SK-N-SH (cell line): ENCODE results near the gene ASTN2. TPM values are rescaled to one million over a fixed set of nuclear protein-coding genes. Genes with fewer than 3 reads are reported as not detected.
A peak's percentile ranks its signal among the peaks of the same experiment; 100 is the strongest.

Experiments used
- CTCF ChIA-PET: fragments of 300-600, 350-600 bp; formaldehyde crosslinking; extraction: SDS; loops from one replicate; lab custom pipeline; 2021; lab: Yijun Ruan, JAX
- POLR2A ChIA-PET: fragments of 350-600 bp; sonication (Branson Sonifier 250); formaldehyde crosslinking; extraction: SDS; loops from one replicate; lab custom pipeline; 2020; ENCODE audit warnings: antibody characterized with exemption, inconsistent platforms; lab: Yijun Ruan, JAX
- DNase-seq: peaks from one replicate; pipeline ENCODE4 v3.0.0; 2012
- H2AFZ ChIP-seq: fragments of 200-600 bp; sonication (generic); 2 replicates; pipeline ENCODE4 v1.8.1; 2016; ENCODE audit warnings: antibody characterized with exemption, mild to moderate bottlenecking, low read depth
- H3F3A ChIP-seq: fragments of 200-600 bp; sonication (generic); replicated peaks from 2 replicates; pipeline ENCODE3; 2016; ENCODE audit warnings: antibody characterized with exemption, mild to moderate bottlenecking; ENCODE audit not compliant: insufficient read depth
- H3K27ac ChIP-seq, 2 experiments: fragments of 200-500 bp in 1 of 2; fragments of 200-600 bp in 1 of 2; sonication (Bioruptor generic) in 1 of 2; sonication (generic), shearing (Covaris generic) in 1 of 2; 2 replicates each; pipeline versions ENCODE4 v1.5.1 to v1.6.1; 2014 to 2016; ENCODE audit warnings: low read depth in 2 of 2, inconsistent platforms in 1 of 2, low read length in 1 of 2, mild to moderate bottlenecking in 1 of 2, mixed read lengths in 1 of 2
- H3K27me3 ChIP-seq: fragments of 200-600 bp; sonication (generic), shearing (Covaris generic); 2 replicates; pipeline ENCODE4 v1.6.1; 2016; ENCODE audit warnings: mixed run types; ENCODE audit not compliant: insufficient read depth
- H3K36me3 ChIP-seq, 2 experiments: fragments of 200-500 bp in 1 of 2; fragments of 200-600 bp in 1 of 2; sonication (Bioruptor generic) in 1 of 2; sonication (generic) in 1 of 2; replicated peaks in 1 of 2; 2 replicates each; pipeline versions ENCODE3 to v1.5.1; 2014 to 2016; ENCODE audit warnings: low read length in 1 of 2, mild to moderate bottlenecking in 1 of 2; ENCODE audit not compliant: insufficient read depth in 2 of 2, control insufficient read depth in 1 of 2
- H3K4me1 ChIP-seq, 2 experiments: fragments of 200-500 bp in 1 of 2; fragments of 200-600 bp in 1 of 2; sonication (Bioruptor generic) in 1 of 2; sonication (generic), shearing (Covaris generic) in 1 of 2; 2 replicates each; pipeline versions ENCODE4 v1.5.1 to v1.6.1; 2014 to 2016; ENCODE audit warnings: low read depth in 1 of 2, low read length in 1 of 2, mixed run types in 1 of 2; ENCODE audit not compliant: insufficient read depth in 2 of 2, control insufficient read depth in 1 of 2
- H3K4me2 ChIP-seq: fragments of 200-600 bp; sonication (generic), shearing (Covaris generic); 2 replicates; pipeline ENCODE4 v1.6.1; 2017; ENCODE audit warnings: mixed run types
- H3K4me3 ChIP-seq, 2 experiments: fragments of 200-500 bp in 1 of 2; fragments of 200-600 bp in 1 of 2; sonication (Bioruptor generic) in 1 of 2; sonication (generic), shearing (Covaris generic) in 1 of 2; 2 replicates each; pipeline versions ENCODE4 v1.5.1 to v1.8.1; 2014 to 2016; ENCODE audit warnings: low read depth in 2 of 2, inconsistent platforms in 1 of 2, low read length in 1 of 2, mild to moderate bottlenecking in 1 of 2, mixed read lengths in 1 of 2, moderate library complexity in 1 of 2
- H3K79me2 ChIP-seq: fragments of 200-600 bp; sonication (generic); 2 replicates; pipeline ENCODE4 v1.8.1; 2017; ENCODE audit warnings: mild to moderate bottlenecking; ENCODE audit not compliant: insufficient read depth
- H3K9ac ChIP-seq: fragments of 200-600 bp; sonication (generic); 2 replicates; pipeline ENCODE4 v1.6.1; 2017; ENCODE audit warnings: mixed run types
- H3K9me2 ChIP-seq: fragments of 200-600 bp; sonication (generic); 2 replicates; pipeline ENCODE4 v1.6.1; 2017; ENCODE audit warnings: mixed run types
- H3K9me3 ChIP-seq: fragments of 200-600 bp; sonication (generic); 2 replicates; pipeline ENCODE4 v1.6.1; 2017; ENCODE audit warnings: mixed run types, mild to moderate bottlenecking, moderate library complexity
- H4K20me1 ChIP-seq: fragments of 200-600 bp; sonication (generic); 2 replicates; pipeline ENCODE4 v1.6.1; 2017; ENCODE audit warnings: mild to moderate bottlenecking, mixed run types; ENCODE audit not compliant: insufficient read depth
- CHD2 ChIP-seq: fragments of 150-350 bp; IDR thresholded peaks from 2 replicates; pipeline ENCODE4 v1.6.1; 2018; ENCODE audit warnings: low read length; ENCODE audit not compliant: partially characterized antibody
- EP300 ChIP-seq, 2 experiments: IDR thresholded peaks; 2 replicates each; pipeline versions ENCODE4 v1.4.0 to v1.6.1; 2012; ENCODE audit warnings: borderline replicate concordance in 1 of 2, low read depth in 1 of 2, low read length in 1 of 2
- FOXM1 ChIP-seq: IDR thresholded peaks from 2 replicates; pipeline ENCODE4 v1.4.0; 2012; ENCODE audit warnings: low read depth, mild to moderate bottlenecking
- GABPA ChIP-seq: IDR thresholded peaks from 2 replicates; pipeline ENCODE4 v1.4.0; 2012; ENCODE audit warnings: low read depth, mild to moderate bottlenecking
- IRF3 ChIP-seq: fragments of 150-350 bp; IDR thresholded peaks from 2 replicates; pipeline ENCODE4 v1.6.1; 2016; ENCODE audit warnings: mild to moderate bottlenecking, low read depth, low read length
- MAX ChIP-seq: IDR thresholded peaks from 2 replicates; pipeline ENCODE4 v1.4.0; 2012; ENCODE audit warnings: low read depth
- MXI1 ChIP-seq: IDR thresholded peaks from 2 replicates; pipeline ENCODE4 v1.6.1; 2012; ENCODE audit warnings: mild to moderate bottlenecking, low read depth, low read length, improper control_type of control experiment
- NRF1 ChIP-seq: IDR thresholded peaks from 2 replicates; pipeline ENCODE4 v1.6.1; 2012; ENCODE audit warnings: low read depth, mild to moderate bottlenecking, low read length
- PBX3 ChIP-seq: IDR thresholded peaks from 2 replicates; pipeline ENCODE4; 2012
- RAD21 ChIP-seq: IDR thresholded peaks from 2 replicates; pipeline ENCODE4 v1.6.1; 2012; ENCODE audit warnings: mild to moderate bottlenecking, low read length
- RCOR1 ChIP-seq: fragments of 150-350 bp; IDR thresholded peaks from 2 replicates; pipeline ENCODE4 v1.6.1; 2017; ENCODE audit warnings: antibody characterized with exemption, low read length
- RFX5 ChIP-seq: IDR thresholded peaks from 2 replicates; pipeline ENCODE4 v1.6.1; 2012; ENCODE audit warnings: mild to moderate bottlenecking, improper control_type of control experiment, low read length
- TAF1 ChIP-seq: IDR thresholded peaks from 2 replicates; pipeline ENCODE4 v1.6.1; 2012; ENCODE audit warnings: low read depth, mild to moderate bottlenecking, low read length, moderate library complexity, borderline replicate concordance
- TEAD4 ChIP-seq: IDR thresholded peaks from 2 replicates; pipeline ENCODE4 v1.4.0; 2012; ENCODE audit warnings: mild to moderate bottlenecking, borderline replicate concordance; ENCODE audit not compliant: insufficient read depth
- YY1 ChIP-seq: IDR thresholded peaks from 2 replicates; pipeline ENCODE4 v1.4.0; 2012; ENCODE audit warnings: low read depth, mild to moderate bottlenecking
- WGBS: methylation state at CpG from one replicate; pipeline ENCODE4 v1.1.6; 2017; ENCODE audit warnings: low lambda C conversion rate; 5-methylcytosine and 5-hydroxymethylcytosine counted together
- polyA plus RNA-seq, 3 experiments: library from polyadenylated mRNA; depleted of rRNA; stranded (reverse); fragments of >200 nt; gene quantifications; 2 replicates each; pipeline ENCODE4 v1.2.3, GENCODE V29; 2012

ASTN2 gene
- polyA plus RNA-seq, 1 of the 3 experiments (the other 2 are of a cell fraction): 6.6 TPM

- TF ChIP-seq EP300 (IDR thresholded peaks at IDR 0.05; ENCODE audit: borderline replicate concordance in 1 of 2, low read depth in 1 of 2, low read length in 1 of 2) (no peak), YY1 (no peak)
Observed at GRCh38 chr9:116383936-116384335, 1030.9 kb downstream of the ASTN2 start (continued).

- Histone ChIP-seq H3K79me2 (no peaks in the 10 kb centered on the region; the same call in 1 of the 2 replicates), H3F3A (peaks cover 33% of the 10 kb centered on the region), H3K4me2 (no peak overlapping the region), H3K9me3 (no peaks in the 10 kb centered on the region), H3K9me2 (no peaks in the 10 kb centered on the region), H3K27ac (peak overlapping the region in 1 of 2 experiments; percentile 27; a peak in 2 of 4 replicates), H4K20me1 (peaks cover 2% of the 10 kb centered on the region; the same call in 1 of the 2 replicates), H3K9ac (no peak overlapping the region), H3K36me3 (peaks cover 52 to 90% of the 10 kb centered on the region in 2 experiments), H3K4me1 (peaks cover 3 to 12% of the 10 kb centered on the region in 2 experiments; a peak in 2 of 4 replicates), H2AFZ (no peak overlapping the region), H3K4me3 (no peak overlapping the region), H3K27me3 (no peaks in the 10 kb centered on the region)
- TF ChIP-seq NRF1 (no peak), PBX3 (no peak), TEAD4 (no peak), TAF1 (no peak), MXI1 (no peak)
- ChIA-PET CTCF (no interaction called here), POLR2A (no interaction called here)
- DNase-seq: no peak
- WGBS: 83% methylated on average over 5 of the region's 5 CpGs
Observed at GRCh38 chr9:116383133-116383532, 1031.7 kb downstream of the ASTN2 start.

- no peak overlapping the region for H2AFZ ChIP-seq
- CTCF ChIA-PET: no interaction called here
- no peaks in the 10 kb centered on the region for H3K9me2 ChIP-seq
- H4K20me1 ChIP-seq: peaks cover 11% of the 10 kb centered on the region
- H3K4me3 ChIP-seq: no peak overlapping the region
- peaks cover 3 to 12% of the 10 kb centered on the region in 2 experiments; a peak in 2 of 4 replicates for H3K4me1 ChIP-seq
- H3K4me2 ChIP-seq: no peak overlapping the region
- peak overlapping the region in 1 of 2 experiments; percentile 4; a peak in 1 of 4 replicates for H3K27ac ChIP-seq
- H3K9me3 ChIP-seq: no peaks in the 10 kb centered on the region
- peaks cover 55 to 86% of the 10 kb centered on the region in 2 experiments for H3K36me3 ChIP-seq
- WGBS: 97% methylated on average over 4 of the region's 4 CpGs
- TF ChIP-seq MAX: no peak
- no peak for TF ChIP-seq CHD2
- no peak for TF ChIP-seq GABPA
- no peak for TF ChIP-seq RCOR1
- TF ChIP-seq RAD21: no peak
- TF ChIP-seq IRF3: no peak
- no peak for TF ChIP-seq EP300 (IDR thresholded peaks at IDR 0.05; ENCODE audit: borderline replicate concordance in 1 of 2, low read depth in 1 of 2, low read length in 1 of 2)
- TF ChIP-seq MXI1: no peak
- no peak for TF ChIP-seq RFX5
- TF ChIP-seq TAF1: no peak
- TF ChIP-seq TEAD4: no peak
- no peak for TF ChIP-seq FOXM1
- TF ChIP-seq, all 33 proteins: peak for 0
- POLR2A ChIA-PET: no interaction called here
- no peak for DNase-seq
- Histone ChIP-seq H3K79me2 (peaks cover 3% of the 10 kb centered on the region; the same call in 1 of the 2 replicates), H3K9ac (no peak overlapping the region), H3K27me3 (no peaks in the 10 kb centered on the region), H3F3A (peaks cover 40% of the 10 kb centered on the region)
Observed at GRCh38 chr9:116382053-116382452, 1032.8 kb downstream of the ASTN2 start.
